ENCODE measurements around the gene PARP1.

Gene PARP1

GRCh38 chr1:226424221-226425003 is 16.5 kb upstream of the PARP1 start:
- Mint-ChIP-seq H3K27me3 (peaks cover 35% of the 10 kb centered on the region), H3K36me3 (no peaks in the 10 kb centered on the region), H3K27ac (no peak overlapping the region), H3K4me3 (no peak overlapping the region), H3K4me1 (peaks cover 25% of the 10 kb centered on the region), H3K9me3 (no peaks in the 10 kb centered on the region)
- CTCF ChIA-PET, result interaction anchor here (0.6 to 3.6 kb wide), 11 partner anchors 9 to 299 kb away, joined by 3 to 20 read pairs (median 5); partner anchors contain the start of genes PARP1 and STUM
- DNase-seq, result no peak

- Mint-ChIP-seq H3K27me3 (peaks cover 36% of the 10 kb centered on the region), H3K36me3 (no peaks in the 10 kb centered on the region), H3K4me3 (no peak overlapping the region), H3K9me3 (no peaks in the 10 kb centered on the region), H3K4me1 (peaks cover 20% of the 10 kb centered on the region), H3K27ac (no peak overlapping the region)
- no peak for DNase-seq
- CTCF ChIA-PET, result interaction anchor here (0.6 to 1.7 kb wide), 4 partner anchors 21 to 613 kb away, joined by 3 to 4 read pairs (median 3); partner anchors contain the start of gene EPHX1
Observed at GRCh38 chr1:226422478-226422877, 14.6 kb upstream of the PARP1 start.

GRCh38 chr1:226420897-226421296 is 13.0 kb upstream of the PARP1 start:
- DNase-seq, result no peak
- no peak overlapping the region for H3K27ac Mint-ChIP-seq
- H3K4me1 Mint-ChIP-seq, result peaks cover 10% of the 10 kb centered on the region
- no peaks in the 10 kb centered on the region for H3K9me3 Mint-ChIP-seq
- CTCF ChIA-PET, result interaction anchor here (1.6 kb wide), 1 partner anchor 9 kb away, joined by 3 read pairs; no protein-coding TSS in a partner anchor
- no peaks in the 10 kb centered on the region for H3K36me3 Mint-ChIP-seq
- no peak overlapping the region for H3K4me3 Mint-ChIP-seq
- peaks cover 30% of the 10 kb centered on the region for H3K27me3 Mint-ChIP-seq

- CTCF ChIA-PET, result interaction anchor here (0.7 to 1.6 kb wide), 3 partner anchors 10 to 401 kb away, joined by 3 read pairs; no protein-coding TSS in a partner anchor
- peaks cover 4% of the 10 kb centered on the region for H3K4me1 Mint-ChIP-seq
- H3K36me3 Mint-ChIP-seq, result no peaks in the 10 kb centered on the region
- no peak for DNase-seq
- H3K27ac Mint-ChIP-seq, result no peak overlapping the region
- H3K9me3 Mint-ChIP-seq, result no peaks in the 10 kb centered on the region
- no peak overlapping the region for H3K4me3 Mint-ChIP-seq
- H3K27me3 Mint-ChIP-seq, result peaks cover 30% of the 10 kb centered on the region
Observed at GRCh38 chr1:226420328-226420727, 12.4 kb upstream of the PARP1 start.

GRCh38 chr1:226419284-226420029 is 11.6 kb upstream of the PARP1 start:
- peaks cover 35% of the 10 kb centered on the region for H3K27me3 Mint-ChIP-seq
- CTCF ChIA-PET, result interaction anchor here (0.9 to 1.6 kb wide), 3 partner anchors 11 to 189 kb away, joined by 3 to 4 read pairs (median 3); partner anchors contain the start of gene PARP1
- no peak overlapping the region for H3K4me3 Mint-ChIP-seq
- H3K4me1 Mint-ChIP-seq, result peaks cover 4% of the 10 kb centered on the region
- H3K9me3 Mint-ChIP-seq, result no peaks in the 10 kb centered on the region
- DNase-seq, result no peak
- no peaks in the 10 kb centered on the region for H3K36me3 Mint-ChIP-seq
- no peak overlapping the region for H3K27ac Mint-ChIP-seq

- no peak overlapping the region for H3K27ac Mint-ChIP-seq
- no peaks in the 10 kb centered on the region for H3K36me3 Mint-ChIP-seq
- CTCF ChIA-PET, result interaction anchor here (1.1 kb wide), 1 partner anchor 27 kb away, joined by 3 read pairs; no protein-coding TSS in a partner anchor
Observed at GRCh38 chr1:226417830-226418546, 10.1 kb upstream of the PARP1 start.

GRCh38 chr1:226417350-226417749 is 9.5 kb upstream of the PARP1 start:
- Mint-ChIP-seq H3K27me3 (peaks cover 46% of the 10 kb centered on the region), H3K36me3 (no peaks in the 10 kb centered on the region), H3K27ac (no peak overlapping the region), H3K4me1 (no peaks in the 10 kb centered on the region), H3K4me3 (no peak overlapping the region), H3K9me3 (no peaks in the 10 kb centered on the region)
- no peak for DNase-seq
- CTCF ChIA-PET, result interaction anchor here (1.1 to 1.2 kb wide), 2 partner anchors 10 to 27 kb away, joined by 3 read pairs; partner anchors contain the start of gene PARP1

More at GRCh38 chr1:226417830-226418546, 10.1 kb upstream of the PARP1 start:
- H3K27me3 Mint-ChIP-seq, result peaks cover 41% of the 10 kb centered on the region
- no peaks in the 10 kb centered on the region for H3K4me1 Mint-ChIP-seq
- no peaks in the 10 kb centered on the region for H3K9me3 Mint-ChIP-seq
- DNase-seq, result no peak
- no peak overlapping the region for H3K4me3 Mint-ChIP-seq

- Mint-ChIP-seq H3K36me3 (no peaks in the 10 kb centered on the region), H3K27me3 (peaks cover 39% of the 10 kb centered on the region), H3K9me3 (no peaks in the 10 kb centered on the region), H3K27ac (no peak overlapping the region), H3K4me3 (no peak overlapping the region), H3K4me1 (no peaks in the 10 kb centered on the region)
- CTCF ChIA-PET, result interaction anchor here (0.7 kb wide), 1 partner anchor 10 kb away, joined by 4 read pairs; no protein-coding TSS in a partner anchor
- DNase-seq, result no peak
Observed at GRCh38 chr1:226414098-226414698, 6.3 kb upstream of the PARP1 start.

GRCh38 chr1:226411619-226412018 is 3.7 kb upstream of the PARP1 start:
- Mint-ChIP-seq H3K4me1 (peaks cover 6% of the 10 kb centered on the region), H3K36me3 (peaks cover 2% of the 10 kb centered on the region), H3K4me3 (no peak overlapping the region), H3K27me3 (peaks cover 28% of the 10 kb centered on the region), H3K9me3 (no peaks in the 10 kb centered on the region), H3K27ac (no peak overlapping the region)
- no peak for DNase-seq
- CTCF ChIA-PET, result no interaction called here

GRCh38 chr1:226410958-226411357 is 3.1 kb upstream of the PARP1 start:
- H3K27me3 Mint-ChIP-seq, result peaks cover 28% of the 10 kb centered on the region

GRCh38 chr1:226409392-226409791 is 1.5 kb upstream of the PARP1 start:
- Mint-ChIP-seq H3K27me3 (peaks cover 23% of the 10 kb centered on the region), H3K36me3 (peaks cover 2% of the 10 kb centered on the region), H3K4me3 (no peak overlapping the region), H3K4me1 (peaks cover 27% of the 10 kb centered on the region), H3K9me3 (no peaks in the 10 kb centered on the region), H3K27ac (no peak overlapping the region)
- no peak for DNase-seq
- CTCF ChIA-PET, result interaction anchor here (1.6 to 2.8 kb wide), 3 partner anchors 15 to 141 kb away, joined by 3 to 17 read pairs (median 15); no protein-coding TSS in a partner anchor

More at GRCh38 chr1:226410958-226411357, 3.1 kb upstream of the PARP1 start:
- H3K36me3 Mint-ChIP-seq, result peaks cover 2% of the 10 kb centered on the region
- H3K27ac Mint-ChIP-seq, result no peak overlapping the region
- DNase-seq, result no peak
- H3K4me1 Mint-ChIP-seq, result peaks cover 12% of the 10 kb centered on the region
- H3K9me3 Mint-ChIP-seq, result no peaks in the 10 kb centered on the region
- no peak overlapping the region for H3K4me3 Mint-ChIP-seq
- CTCF ChIA-PET, result no interaction called here

GRCh38 chr1:226408285-226409184 is 642 bp upstream of the PARP1 start:
- Mint-ChIP-seq H3K36me3 (peaks cover 2% of the 10 kb centered on the region), H3K9me3 (no peaks in the 10 kb centered on the region), H3K27me3 (peaks cover 15% of the 10 kb centered on the region), H3K4me3 (peak overlapping the region; percentile 97), H3K27ac (peak overlapping the region; percentile 84), H3K4me1 (peaks cover 36% of the 10 kb centered on the region)
- no peak for DNase-seq
- CTCF ChIA-PET, result interaction anchor here (0.7 to 2.8 kb wide), 17 partner anchors 8 to 283 kb away, joined by 3 to 17 read pairs (median 3); partner anchors contain the start of gene STUM

All from activated naive CD4-positive, alpha-beta T cell treated with anti-CD3 and anti-CD28 coated beads, Interleukin-2, amount 10 ng/mL, durations not matched to agents 7 days and 5 days (primary cell).